ENCODE results near the gene PCYOX1L.
"Not testable (repeated sequence)": the region's sequence is repeated elsewhere in the genome, so short reads cannot be mapped to it uniquely, and the experiment has no call there.

The PCYOX1L gene

DNA sequence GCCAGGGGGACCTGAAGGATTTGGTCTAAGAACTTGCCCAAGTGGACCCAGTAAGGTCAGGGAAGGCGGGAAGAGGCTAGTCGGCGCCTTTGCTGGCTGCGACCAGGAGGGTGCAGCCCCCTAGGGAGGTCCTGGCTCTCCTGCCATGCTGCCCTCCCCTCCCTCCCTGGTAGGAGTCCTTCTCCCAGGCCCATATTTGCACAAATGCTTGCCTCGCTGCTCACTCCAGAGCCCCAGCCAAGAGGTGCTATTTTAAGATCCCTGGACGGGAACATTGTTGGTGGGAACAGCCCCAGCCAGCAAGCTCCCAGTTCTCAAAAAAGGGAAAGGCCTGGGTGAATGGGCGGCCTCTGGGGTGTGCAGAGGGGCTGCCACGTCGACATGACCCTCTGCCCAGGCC, 25.6 kb downstream of the PCYOX1L start:
- no peak for DNase-seq

DNA sequence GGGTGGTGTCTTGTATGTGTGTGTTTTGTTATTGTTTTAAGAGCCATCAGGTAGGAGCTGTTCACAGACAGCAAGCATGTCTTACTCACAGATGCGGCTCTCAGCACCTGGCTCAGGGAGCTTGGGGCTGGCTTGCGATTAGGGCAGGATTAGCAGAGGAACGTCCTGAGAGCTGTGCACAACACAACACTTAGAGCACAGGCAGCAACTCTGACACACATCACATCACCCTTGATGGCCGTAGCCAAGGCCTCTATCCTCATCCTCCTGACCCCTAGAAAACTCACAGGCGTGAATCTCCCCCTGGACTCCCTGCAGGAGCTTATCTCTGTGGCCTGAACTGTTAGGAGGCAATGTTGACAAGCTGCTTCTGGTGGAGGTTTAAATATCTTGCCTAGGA, 28.3 kb downstream of the PCYOX1L start:
- DNase-seq: no peak

DNA sequence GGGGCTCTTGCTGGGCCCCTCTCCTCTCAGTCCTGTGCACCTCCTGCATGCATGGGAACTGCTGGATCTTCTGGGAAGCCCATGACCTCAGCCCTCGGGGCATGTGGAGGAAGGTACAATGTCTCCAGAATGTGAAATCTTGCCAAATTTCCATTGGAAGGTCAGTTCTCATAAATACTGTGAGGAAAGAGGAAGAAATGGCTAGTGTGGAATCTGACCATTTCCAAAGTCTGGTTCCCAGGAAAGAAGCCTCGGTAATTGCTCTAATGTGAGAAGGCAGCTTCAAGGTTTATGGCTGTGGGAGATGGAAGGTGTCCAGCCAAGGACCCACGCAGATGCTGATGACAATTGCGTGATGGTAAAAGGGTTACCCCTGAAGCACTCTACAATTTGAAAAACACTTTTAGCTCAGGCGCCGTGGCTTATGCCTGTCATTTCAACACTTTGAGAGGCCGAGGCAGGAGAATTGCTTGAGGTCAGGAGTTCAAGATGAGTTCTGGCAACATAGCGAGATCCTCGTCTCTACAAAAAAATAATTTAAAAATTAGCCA, 29.3 kb downstream of the PCYOX1L start:
- DNase-seq: no peak

DNA sequence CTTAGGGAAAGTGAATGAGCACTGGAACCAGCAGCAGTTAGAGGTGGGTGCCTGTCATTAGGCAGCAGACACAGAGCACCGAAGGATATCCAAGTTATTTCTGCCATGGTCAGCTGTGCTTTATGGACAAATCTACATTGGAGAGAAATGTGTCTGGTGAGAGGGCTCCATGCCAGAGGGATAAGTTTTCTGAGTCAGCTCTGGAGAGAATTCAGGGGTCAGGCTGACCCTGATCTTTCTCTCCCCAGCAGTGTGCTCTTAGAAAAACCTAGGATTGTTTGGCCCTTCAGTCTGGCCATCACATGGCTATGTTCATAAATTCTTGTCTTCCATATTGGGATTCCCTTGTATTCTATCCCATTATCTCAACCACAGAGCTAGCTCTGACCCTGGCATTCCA, 30.1 kb downstream of the PCYOX1L start:
- no peak for DNase-seq

DNA sequence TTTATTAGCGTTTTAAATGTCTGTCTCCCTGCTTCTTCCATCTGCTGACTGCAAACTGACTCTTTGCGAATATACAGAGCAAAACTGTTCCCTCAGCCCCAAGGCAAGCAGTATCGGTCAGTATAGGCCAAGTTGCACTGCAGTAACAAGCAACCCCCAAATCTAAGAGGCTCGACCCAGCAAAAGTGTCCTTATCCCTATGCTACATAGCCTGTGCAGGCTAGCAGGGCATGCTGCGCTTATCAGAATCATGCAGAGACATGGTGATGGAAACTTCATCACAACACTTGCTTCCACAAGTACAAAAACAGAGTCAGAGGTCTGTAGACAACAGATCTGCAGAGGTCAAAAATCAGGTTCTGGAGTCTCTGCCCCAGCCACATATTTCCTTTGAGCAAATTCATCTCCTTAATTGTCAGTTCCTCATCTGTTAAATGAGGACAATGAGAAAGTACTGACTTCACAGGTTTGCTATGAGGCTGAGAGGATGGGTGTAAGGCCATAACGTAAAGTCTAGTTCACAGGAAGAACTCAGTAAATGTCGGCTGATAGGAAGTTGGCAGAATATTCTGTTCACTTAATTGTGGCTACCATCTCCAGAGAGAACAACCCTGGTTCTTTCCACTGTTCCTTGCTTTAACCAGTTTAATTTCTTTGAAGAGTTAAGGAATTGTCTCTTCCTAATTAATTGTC, 30.8 kb downstream of the PCYOX1L start:
- DNase-seq: no peak

DNA sequence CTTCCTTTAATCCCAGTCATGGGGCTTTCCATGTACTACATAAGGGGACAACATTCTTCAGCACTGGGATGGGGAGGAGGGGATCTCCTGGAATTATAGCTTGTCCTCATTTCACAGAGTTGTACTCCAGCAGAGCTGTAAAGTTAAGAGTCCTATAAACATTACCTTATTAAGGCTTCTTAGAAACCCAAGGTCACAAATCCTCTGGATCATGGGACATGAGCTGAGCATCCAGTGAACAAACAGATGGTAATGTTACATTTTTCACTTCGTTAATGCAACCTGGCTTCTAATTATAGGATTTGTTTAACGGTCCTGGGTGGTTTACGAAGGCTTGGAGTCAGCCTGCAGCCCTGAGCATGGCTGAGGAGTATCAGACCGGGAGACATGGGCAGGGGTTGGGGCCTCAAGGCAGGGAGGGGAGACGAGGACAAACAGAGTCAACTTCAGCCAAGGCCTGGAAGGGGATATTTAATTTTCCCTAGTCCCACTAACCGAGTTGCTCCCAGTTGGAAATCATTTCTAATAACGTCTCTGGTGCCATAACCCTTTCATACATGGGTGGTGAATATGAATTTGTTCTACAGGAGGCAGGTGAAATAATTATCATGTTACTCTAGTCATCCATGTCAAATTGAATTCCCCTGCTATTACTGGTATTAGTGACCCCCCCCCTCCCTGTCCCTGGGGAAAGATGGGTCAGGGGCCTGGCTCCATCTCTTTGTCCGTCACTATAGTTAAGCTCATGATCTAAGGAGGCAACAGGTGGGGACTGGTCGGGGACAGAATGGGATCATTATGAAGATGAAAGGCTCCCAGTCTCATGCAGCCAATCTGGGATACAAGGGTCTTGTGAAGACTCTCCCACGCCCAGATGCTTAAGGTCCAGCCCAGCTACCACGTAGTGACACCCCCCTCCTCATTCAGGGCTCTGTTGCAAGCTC, 32.0 kb downstream of the PCYOX1L start:
- DNase-seq: no peak

DNA sequence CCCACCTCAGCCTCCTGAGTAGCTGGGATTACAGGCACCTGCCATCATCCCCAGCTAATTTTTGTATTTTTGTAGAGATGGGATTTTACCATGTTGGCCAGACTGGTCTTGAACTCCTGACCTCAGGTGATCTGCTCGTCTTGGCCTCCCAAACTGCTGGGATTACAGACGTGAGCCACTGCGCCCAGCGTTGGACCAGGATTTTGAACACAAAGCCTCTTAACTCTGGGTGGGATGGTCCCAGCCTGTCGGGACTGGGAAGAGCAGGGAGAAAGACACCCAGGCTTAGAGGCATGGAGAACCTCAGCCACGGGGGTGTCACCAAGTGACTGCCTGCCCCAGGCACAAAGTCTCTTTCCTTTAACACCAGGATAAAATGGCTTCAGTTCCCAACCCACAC, 33.2 kb downstream of the PCYOX1L start:
- not testable (repeated sequence) for DNase-seq

DNA sequence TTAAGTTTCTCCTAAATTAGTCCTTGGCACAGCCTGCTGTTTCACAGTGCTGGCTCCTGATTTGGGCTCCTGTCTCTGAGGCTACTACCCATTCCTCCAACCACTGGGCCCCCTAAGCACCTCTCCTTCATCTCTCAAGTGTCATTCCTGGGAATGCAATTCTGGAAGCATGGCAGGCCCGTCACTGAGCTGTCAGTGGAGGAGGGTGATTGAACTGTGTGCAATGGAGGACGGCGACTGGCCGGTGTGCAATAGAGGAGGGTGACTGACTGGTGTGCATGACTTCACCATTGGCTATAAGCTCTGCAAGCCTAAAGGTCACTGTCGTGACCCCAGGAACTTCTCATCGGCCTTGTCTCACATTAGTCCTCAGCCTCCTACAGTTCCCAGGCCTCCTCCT, 33.7 kb downstream of the PCYOX1L start:
- no peak for DNase-seq

DNA sequence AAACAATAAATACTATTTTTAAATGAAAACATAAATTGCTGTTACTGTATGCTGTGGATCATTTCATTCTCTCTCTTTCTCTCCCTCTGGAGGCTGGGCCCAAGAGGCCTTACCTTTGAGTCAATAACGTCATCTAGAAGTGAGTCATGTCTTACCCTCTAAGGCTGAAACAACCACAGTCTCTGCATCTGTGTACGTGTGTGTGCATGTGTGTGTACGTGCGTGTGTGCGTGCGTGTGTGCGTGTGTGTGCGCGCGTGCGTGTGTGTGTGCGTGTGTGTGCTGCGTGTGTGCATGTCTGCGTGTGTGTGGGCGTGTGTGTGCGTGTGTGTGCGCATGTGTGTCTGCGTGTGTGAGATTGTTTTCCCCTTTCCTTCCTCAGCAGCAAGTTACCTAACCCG, 34.9 kb downstream of the PCYOX1L start:
- no peak for DNase-seq

DNA sequence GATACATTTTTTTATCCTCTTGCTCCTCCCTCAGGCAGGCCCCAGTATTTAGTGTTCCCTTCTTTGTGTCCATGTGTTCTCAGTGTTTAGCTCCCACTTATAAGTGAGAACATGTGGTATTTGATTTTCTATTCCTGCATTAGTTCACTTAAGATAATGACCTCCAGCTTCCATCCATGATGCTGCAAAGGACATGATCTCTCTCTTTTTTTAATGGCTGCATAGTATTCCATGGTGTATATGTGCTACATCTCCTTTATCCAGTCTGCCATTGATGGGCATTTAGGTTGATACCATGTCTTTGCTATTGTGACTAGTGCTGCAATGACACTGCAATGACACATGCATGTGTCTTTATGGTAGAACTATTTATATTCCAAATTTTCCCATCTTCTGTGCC, 37.1 kb downstream of the PCYOX1L start:
- DNase-seq: not testable (repeated sequence)

DNA sequence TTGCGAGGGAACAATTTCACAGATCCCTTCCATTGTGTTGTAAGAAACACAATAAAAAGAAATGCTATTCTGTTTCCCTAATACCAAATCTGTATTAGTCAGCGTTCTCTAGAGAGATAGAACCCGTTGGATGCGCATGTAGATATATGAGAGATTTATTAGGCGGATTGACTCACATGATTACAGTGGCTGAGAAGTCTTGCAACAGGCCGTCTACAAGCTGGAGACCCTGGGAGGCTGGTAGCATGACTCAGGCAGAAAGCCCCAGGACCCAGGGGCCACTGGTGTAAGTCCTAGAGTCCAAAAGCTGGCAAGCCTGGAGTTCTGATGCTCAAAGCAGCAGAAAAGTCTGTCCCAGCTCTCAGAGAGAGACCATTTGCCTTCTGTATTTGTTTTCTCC, 39.7 kb downstream of the PCYOX1L start:
- DNase-seq: no peak

DNA sequence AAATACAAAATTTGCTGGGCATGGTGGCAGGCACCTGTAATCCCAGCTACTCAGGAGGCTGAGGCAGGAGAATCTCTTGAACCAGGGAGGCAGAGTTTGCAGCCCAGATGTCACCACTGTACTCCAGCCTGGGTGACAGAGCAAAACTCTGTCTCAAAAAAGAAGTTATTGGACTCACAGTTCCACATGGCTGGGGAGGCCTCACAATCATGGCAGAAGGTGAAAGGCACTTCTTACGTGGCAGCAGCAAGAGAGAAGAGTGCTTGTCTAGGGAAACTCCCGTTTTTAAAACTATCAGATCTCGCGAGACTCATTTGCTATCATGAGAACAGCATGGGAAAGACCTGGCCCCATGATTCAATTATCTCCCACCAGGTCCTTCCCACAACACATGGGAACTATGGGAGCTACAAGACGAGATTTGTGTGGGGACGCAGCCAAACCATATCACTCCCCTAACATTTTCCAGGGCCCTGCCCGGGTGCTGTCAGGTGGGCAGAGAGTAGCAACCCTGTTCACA, 41.0 kb downstream of the PCYOX1L start:
- not testable (repeated sequence) for DNase-seq

DNA sequence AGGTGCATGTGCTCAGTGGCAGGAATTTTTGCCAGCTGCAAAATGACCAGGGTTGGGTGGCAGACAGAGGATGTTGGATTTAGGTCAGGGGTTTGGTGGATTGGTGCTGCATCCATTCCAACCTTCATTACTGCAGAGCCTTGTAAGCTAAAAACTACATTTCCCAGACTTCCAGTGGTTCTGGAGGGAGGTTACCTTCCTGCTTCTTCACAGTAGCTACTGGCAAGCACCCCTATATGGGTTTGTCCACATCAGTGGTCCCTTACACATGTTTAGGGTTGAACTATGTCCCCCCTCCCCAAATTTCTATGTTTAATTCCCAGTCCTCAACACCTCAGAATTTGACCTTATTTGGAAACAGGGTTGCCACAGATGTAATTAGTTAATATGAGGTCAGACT, 41.9 kb downstream of the PCYOX1L start:
- DNase-seq: no peak

DNA sequence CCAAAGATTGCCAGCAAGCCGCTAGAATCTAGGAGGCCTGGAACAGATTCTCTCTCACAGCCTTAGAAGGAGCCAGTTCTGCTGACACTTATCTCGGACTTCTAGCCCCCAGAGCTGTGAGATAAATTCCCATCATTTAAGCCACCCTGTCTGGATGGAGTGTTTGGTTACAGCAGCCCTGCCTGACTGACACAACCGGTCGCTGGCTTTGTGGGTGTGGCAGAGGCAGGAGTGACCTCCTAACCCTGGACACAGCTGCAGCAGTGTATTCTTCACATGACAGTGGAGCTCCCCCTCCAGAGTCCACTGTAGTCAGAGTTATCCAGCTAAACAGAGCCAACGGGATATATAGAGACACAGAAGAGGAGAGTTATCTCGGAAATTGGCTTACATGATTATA, 42.5 kb downstream of the PCYOX1L start:
- no peak for DNase-seq

DNA sequence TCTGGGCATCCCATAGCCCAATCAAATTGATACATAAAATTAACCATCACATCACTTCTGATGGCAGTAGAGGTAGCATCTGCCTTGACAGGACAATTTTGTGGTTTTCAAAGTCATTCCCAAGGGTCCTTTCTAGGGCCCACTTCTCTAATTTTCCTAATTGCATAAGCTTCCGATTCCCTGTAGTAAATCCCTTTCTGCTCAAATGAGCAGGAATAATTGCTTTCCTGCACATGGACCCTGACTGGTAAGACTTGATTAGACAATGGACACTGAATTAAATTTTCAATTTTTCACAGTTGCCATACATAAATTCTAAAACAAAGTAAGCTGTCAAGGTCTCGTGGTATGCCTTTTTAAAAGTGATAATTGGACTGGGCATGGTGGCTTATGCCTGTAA, 43.2 kb downstream of the PCYOX1L start:
- no peak for DNase-seq

DNA sequence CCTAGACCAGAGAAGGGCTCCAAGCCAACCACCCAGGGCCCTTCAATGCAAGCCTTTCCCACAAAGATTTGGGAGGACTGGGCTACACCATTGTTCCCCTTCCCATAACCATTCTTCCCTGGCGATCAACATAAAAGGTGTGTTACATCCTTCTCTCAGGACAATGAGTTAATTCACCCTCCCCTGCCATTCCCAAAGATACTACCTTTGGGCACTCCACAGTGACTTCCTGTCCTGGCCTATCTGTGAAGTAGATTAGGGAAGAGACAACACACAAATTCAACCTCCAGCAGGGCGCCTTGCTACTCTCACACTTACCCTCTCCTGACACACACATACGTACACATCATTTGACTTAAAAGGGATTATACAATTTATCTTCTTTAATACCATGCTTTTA, 44.4 kb downstream of the PCYOX1L start:
- no peak for DNase-seq

DNA sequence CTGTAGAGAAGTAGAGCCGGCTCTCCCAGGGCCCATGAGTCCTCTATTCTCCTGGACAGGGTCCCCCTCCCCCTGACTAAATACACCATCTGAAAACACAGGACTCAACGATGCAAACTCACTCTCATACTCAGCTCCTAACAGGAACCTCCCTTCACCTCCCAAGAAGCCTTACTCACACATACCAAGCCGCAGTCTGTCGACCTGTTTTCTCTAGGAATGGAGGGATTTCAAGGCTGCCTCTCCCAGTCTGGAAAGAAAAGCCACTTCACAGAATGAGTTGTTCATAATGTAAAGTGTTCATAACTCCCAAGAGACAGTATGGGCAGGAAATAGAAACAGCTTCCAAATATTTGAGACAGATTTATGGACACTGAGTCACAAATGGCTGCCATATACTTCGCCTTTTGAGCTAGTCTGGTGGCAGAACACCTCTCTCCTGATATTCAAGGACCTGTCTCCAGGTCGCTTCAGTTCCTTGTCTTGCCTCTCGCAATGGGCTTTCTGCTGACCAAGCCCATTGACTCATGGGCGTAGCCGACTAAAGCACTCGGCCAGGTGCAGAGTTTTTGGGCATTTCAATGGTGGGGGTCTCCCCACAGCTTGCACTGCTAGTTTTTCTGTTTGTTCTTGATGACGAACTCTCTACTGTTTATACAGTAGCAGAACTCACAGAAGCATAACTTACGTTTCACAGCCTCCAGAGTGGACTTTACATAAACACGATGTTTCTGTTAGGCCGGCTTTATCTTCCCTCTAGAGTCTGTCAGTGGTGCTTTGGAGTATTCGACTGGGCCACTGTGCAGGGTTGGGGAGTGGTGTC, 46.3 kb downstream of the PCYOX1L start:
- no peak for DNase-seq

DNA sequence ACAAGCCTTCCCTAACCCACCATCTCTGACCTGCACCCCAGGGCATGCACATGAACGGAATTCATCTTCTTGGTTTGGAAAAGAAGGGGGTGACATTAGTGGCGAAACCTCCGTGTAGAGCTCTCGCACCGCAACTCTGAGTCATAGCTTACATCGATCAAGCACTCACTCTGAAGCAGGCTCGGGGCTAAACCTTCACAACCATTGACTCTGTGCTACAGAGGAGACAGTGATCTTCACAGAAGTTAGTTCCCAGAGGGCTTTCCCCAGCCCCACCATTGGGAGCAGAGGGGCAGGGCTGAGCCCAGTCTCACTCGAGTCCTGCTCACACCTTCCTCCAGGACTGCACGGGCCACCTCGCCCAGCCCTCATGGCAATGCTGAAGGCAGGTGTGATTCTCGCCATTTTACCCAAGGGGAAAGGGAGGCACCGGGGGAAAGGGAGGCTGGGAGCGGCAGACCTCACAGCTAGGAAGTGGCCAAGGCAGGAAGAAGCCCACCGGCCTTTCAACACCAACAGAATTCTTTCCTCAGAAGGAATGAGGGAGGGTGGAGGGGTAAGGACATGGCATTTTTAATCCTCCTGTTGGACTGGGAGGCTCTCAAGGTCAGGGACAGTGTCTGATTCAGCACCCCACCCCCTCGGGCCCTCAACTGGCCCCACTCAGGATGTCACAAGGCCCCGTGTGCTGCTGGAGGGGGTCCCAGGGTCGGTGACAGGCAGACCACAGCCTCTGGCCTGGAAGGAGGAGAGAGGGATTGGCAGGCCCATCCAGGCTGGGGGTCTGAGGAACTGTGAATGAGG, 47.1 kb downstream of the PCYOX1L start:
- no peak for DNase-seq

DNA sequence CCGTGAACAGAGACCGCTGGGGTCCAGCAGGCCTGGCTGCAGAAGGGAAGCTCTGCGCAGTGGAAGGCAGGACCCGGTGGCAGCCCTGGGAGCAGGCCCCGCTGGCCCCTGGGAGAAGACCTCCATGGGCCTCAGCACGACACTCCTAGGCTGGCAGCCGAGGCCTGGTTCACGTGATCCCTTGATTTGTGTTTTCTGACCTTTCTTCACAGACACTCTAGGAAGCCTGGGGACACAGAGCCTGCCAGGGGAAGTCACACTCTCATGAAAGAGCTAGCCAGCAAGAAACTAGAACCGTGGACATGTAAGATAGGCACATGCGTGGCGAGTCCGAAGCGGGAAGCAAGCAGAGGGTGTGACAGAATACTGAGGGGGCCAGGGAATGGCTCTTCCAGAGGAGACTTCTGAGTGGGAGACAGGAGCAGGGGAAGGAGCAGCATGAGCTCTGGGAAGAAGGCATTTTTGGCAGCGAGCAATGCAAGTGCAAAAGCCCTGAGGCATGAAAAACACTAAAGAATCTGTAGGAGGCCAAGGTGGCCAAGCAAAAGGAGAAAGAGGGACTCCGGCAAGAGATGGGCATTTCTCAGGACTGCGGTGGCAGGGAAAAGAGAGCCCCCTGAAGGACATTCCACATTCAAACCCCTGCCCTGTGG, 47.8 kb downstream of the PCYOX1L start:
- peak; percentile 36 for DNase-seq

DNA sequence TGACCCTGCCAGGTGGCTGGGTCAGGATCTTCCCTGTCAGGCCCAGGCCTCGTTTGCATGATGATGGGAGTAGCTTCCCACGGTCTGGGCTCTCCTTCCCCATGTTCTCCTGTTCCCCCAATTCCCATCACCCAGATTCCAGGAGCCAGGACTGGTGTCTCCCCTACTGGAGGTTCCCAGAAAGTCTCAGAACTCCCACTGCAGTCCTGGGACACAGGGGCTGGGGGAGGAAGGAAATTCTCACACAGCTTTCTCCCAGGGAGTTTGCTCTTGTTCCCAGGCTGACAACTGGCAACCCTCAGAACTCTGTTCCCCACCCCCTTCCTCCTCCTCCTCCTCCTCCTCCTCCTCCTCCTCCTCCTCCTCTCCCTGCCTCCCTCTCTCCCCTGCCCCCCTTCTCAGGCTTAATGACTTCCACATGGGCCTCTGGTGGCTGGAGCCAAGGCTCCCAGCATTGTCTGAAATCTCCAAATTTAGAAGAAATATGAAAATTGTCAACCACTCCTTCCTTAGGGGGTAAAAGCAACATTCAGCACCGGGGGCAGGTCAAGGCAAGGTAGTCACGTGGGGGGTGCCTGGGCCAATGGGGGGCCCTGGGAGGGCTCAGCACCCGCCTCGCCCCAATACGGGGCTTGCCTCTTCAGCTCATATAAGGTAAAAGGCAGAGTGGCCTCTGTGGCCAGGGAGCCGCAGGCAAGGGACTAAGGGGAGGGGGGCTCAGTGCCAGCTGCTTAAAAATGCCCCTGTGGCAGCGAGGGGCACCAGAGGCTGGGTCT, 48.5 kb downstream of the PCYOX1L start:
- peak; percentile 47 for DNase-seq

All from right kidney (tissue), 1 donor.